ENCODE measurements around the gene RFNG.

The RFNG gene

GRCh38 chr17:82000803-82001570 lies 50.6 kb downstream of the RFNG start:
- DNase-seq, result peak; percentile 67

- DNase-seq, result peak; percentile 70
These were observed 51.4 kb downstream of the RFNG start for GRCh38 chr17:81999976-82000802.

- DNase-seq, result no peak
These were observed 52.0 kb downstream of the RFNG start for GRCh38 chr17:81999587-81999975.

- no peak for DNase-seq
These were observed 52.7 kb downstream of the RFNG start for GRCh38 chr17:81998691-81999438.

GRCh38 chr17:81998212-81998611 lies 53.4 kb downstream of the RFNG start:
- DNase-seq, result no peak

Measured in right kidney (tissue), 1 donor.